ENCODE data around the gene NOD2.

The NOD2 gene

DNA sequence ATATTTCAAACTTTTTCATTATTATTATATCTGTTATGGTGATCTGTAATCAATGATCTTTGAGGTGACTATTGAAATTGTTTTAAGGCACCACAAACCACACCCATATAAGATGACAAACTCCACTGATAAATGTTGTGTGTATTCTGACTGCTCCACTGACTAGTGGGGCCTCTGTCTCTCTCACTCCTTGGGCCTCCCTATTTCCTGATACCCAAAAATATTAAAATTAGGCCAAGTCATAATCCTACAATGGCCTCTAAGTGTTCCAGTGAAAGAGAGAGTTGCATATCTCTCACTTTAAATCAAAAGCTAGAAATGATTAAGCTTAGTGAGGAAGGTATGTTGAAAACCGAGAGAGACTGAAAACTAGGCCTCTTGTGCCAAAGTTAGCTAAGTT lies 71.9 kb downstream of the NOD2 start:
- H3K9me3 ChIP-seq (ENCODE audit: control insufficient read depth, low read length) = no peaks in the 10 kb centered on the region

DNA sequence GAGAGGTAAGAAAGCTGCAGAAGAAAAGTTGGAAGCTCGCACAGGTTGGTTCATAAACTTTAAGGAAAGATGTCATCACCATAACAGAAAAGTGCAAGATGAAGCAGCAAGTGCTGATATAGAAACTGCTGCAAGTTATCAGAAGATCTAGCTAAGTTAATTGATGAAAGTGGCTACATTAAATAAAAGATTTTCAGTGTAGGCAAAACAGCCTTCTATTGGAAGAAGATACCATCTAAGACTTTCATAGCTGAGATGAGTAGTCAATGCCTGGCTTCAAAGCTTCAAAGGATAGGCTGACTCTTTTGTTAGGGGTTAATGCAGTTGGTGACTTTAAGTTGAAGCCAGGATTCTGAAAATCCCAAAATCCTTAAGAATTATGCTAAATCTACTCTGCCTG lies 72.5 kb downstream of the NOD2 start:
- Histone ChIP-seq H2AFZ (no peak overlapping the region), H3K79me2 (peaks cover 14% of the 10 kb centered on the region), H3K4me1 (no peaks in the 10 kb centered on the region), H3K36me3 (ENCODE audit: control insufficient read depth, insufficient read depth, low read length) (no peaks in the 10 kb centered on the region), H3K4me3 (ENCODE audit: low read depth, low read length) (no peak overlapping the region), H3K27ac (no peak overlapping the region), H3K27me3 (ENCODE audit: control insufficient read depth, insufficient read depth, low read length) (no peaks in the 10 kb centered on the region), H3K9ac (no peak overlapping the region), H3K4me2 (ENCODE audit: low read length) (no peak overlapping the region), H3K9me3 (ENCODE audit: control insufficient read depth, low read length) (no peaks in the 10 kb centered on the region)
- TF ChIP-seq, protein P1, sequence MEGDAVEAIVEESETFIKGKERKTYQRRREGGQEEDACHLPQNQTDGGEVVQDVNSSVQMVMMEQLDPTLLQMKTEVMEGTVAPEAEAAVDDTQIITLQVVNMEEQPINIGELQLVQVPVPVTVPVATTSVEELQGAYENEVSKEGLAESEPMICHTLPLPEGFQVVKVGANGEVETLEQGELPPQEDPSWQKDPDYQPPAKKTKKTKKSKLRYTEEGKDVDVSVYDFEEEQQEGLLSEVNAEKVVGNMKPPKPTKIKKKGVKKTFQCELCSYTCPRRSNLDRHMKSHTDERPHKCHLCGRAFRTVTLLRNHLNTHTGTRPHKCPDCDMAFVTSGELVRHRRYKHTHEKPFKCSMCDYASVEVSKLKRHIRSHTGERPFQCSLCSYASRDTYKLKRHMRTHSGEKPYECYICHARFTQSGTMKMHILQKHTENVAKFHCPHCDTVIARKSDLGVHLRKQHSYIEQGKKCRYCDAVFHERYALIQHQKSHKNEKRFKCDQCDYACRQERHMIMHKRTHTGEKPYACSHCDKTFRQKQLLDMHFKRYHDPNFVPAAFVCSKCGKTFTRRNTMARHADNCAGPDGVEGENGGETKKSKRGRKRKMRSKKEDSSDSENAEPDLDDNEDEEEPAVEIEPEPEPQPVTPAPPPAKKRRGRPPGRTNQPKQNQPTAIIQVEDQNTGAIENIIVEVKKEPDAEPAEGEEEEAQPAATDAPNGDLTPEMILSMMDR (IDR thresholded peaks at IDR 0.05) = no peak

More for the DNA sequence above, 71.9 kb downstream of the NOD2 start:
- H3K4me1 ChIP-seq = no peaks in the 10 kb centered on the region
- H3K9ac ChIP-seq = no peak overlapping the region
- H2AFZ ChIP-seq = no peak overlapping the region
- TF ChIP-seq, protein P1 (IDR thresholded peaks at IDR 0.05) = no peak
- H3K4me2 ChIP-seq (ENCODE audit: low read length) = no peak overlapping the region
- H3K36me3 ChIP-seq (ENCODE audit: control insufficient read depth, insufficient read depth, low read length) = no peaks in the 10 kb centered on the region
- no peaks in the 10 kb centered on the region for H3K27me3 ChIP-seq (ENCODE audit: control insufficient read depth, insufficient read depth, low read length)
- H3K79me2 ChIP-seq = peaks cover 16% of the 10 kb centered on the region
- H3K27ac ChIP-seq = no peak overlapping the region
- H3K4me3 ChIP-seq (ENCODE audit: low read depth, low read length) = no peak overlapping the region

DNA sequence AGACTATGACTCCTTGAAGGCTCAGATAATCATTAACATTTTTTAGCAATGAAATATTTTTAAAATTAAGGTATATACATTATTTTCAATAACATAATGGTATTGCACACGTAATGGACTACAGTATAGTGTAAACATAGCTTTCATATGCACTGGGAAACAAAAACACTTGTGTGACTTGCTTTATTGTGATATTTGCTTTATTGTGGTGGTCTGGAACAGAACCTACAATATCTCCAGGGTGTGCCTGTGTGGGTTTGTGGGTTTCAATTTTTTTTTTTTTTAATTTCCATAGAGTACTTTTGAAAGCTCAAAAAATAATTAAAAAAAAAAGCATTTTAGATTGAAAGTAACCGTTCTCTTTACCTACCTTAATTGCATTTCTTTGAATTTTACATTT lies 73.8 kb downstream of the NOD2 start:
- H3K4me3 ChIP-seq (ENCODE audit: low read depth, low read length) = no peak overlapping the region
- TF ChIP-seq, protein P1 (IDR thresholded peaks at IDR 0.05) = no peak
- H3K9ac ChIP-seq = no peak overlapping the region
- no peaks in the 10 kb centered on the region for H3K36me3 ChIP-seq (ENCODE audit: control insufficient read depth, insufficient read depth, low read length)
- H2AFZ ChIP-seq = no peak overlapping the region
- H3K4me2 ChIP-seq (ENCODE audit: low read length) = no peak overlapping the region
- H3K27me3 ChIP-seq (ENCODE audit: control insufficient read depth, insufficient read depth, low read length) = no peaks in the 10 kb centered on the region
- no peak overlapping the region for H3K27ac ChIP-seq
- H3K79me2 ChIP-seq = peaks cover 11% of the 10 kb centered on the region
- no peaks in the 10 kb centered on the region for H3K9me3 ChIP-seq (ENCODE audit: control insufficient read depth, low read length)
- H3K4me1 ChIP-seq = no peaks in the 10 kb centered on the region

DNA sequence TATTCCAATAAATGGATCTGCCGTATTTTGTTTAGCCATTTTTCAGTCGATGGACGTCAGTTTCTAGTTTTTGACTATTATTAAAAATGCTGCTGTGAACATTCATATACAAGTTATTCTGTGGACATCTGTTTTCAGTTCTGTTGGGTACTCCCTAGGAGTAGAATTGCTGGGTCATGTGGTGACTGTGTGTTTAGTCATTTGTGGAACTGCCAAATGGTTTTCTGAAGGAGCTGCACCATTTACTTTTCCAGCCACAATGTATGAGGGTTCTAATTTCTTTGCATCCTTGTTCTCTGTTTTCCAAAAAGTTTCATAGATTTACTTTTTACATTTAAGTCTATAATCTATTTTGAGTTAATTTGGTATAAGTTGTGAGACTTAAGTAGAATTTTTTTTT lies 78.0 kb downstream of the NOD2 start:
- TF ChIP-seq, protein P1 (IDR thresholded peaks at IDR 0.05) = no peak
- Histone ChIP-seq H3K4me1 (no peaks in the 10 kb centered on the region), H3K9ac (no peak overlapping the region), H3K27me3 (ENCODE audit: control insufficient read depth, insufficient read depth, low read length) (no peaks in the 10 kb centered on the region), H3K4me3 (ENCODE audit: low read depth, low read length) (no peak overlapping the region), H3K27ac (no peak overlapping the region), H3K4me2 (ENCODE audit: low read length) (no peak overlapping the region), H2AFZ (no peak overlapping the region), H3K9me3 (ENCODE audit: control insufficient read depth, low read length) (no peaks in the 10 kb centered on the region), H3K79me2 (peaks cover 13% of the 10 kb centered on the region), H3K36me3 (ENCODE audit: control insufficient read depth, insufficient read depth, low read length) (no peaks in the 10 kb centered on the region)

DNA sequence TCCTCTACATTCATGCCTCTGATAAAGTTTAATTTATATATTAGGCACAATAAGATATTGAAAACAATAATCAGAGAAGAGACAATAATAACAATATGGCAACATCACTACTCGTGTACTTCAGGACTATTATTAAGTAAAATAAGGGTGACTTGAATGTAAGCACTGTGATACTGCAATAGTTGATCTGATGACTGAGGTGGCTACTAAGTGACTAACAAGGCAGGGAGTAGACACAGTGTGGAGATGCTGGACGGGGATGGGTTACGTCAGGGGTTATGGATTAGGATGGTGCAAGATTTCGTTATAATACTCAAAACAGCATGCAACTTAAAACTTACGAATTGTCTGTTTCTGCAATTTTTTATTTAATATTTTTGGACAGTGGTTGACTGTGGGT lies 81.0 kb downstream of the NOD2 start:
- Histone ChIP-seq H3K36me3 (ENCODE audit: control insufficient read depth, insufficient read depth, low read length) (no peaks in the 10 kb centered on the region), H3K4me3 (ENCODE audit: low read depth, low read length) (no peak overlapping the region), H2AFZ (no peak overlapping the region), H3K27ac (no peak overlapping the region), H3K27me3 (ENCODE audit: control insufficient read depth, insufficient read depth, low read length) (no peaks in the 10 kb centered on the region), H3K4me2 (ENCODE audit: low read length) (no peak overlapping the region), H3K79me2 (peaks cover 8% of the 10 kb centered on the region), H3K9ac (no peak overlapping the region), H3K4me1 (no peaks in the 10 kb centered on the region), H3K9me3 (ENCODE audit: control insufficient read depth, low read length) (no peaks in the 10 kb centered on the region)
- TF ChIP-seq, protein P1 (IDR thresholded peaks at IDR 0.05) = no peak
